ENCODE measurements around the gene GPC2.
"Not testable (repeated sequence)": the region's sequence is repeated elsewhere in the genome, so short reads cannot be mapped to it uniquely, and the experiment has no call there.

GPC2 gene

GRCh38 chr7:100152937-100153666 lies 24.1 kb downstream of the GPC2 start:
- no peak for DNase-seq (ENCODE audit: low read depth in 3 of 3)

- DNase-seq (ENCODE audit: low read depth in 3 of 3), result no peak
Measured at GRCh38 chr7:100152404-100152803, 24.8 kb downstream of the GPC2 start.

- DNase-seq (ENCODE audit: low read depth in 3 of 3), result peak; percentile 92 to 98 (median 97)
Measured at GRCh38 chr7:100148559-100149328, 28.4 kb downstream of the GPC2 start, which contains the start of gene LAMTOR4. LAMTOR4 (plus strand) TSS chr7:100148918; CDS start chr7:100148973, 55 bp downstream.

- DNase-seq (ENCODE audit: low read depth in 3 of 3), result no peak
Measured at GRCh38 chr7:100148225-100148558, 29.0 kb downstream of the GPC2 start.

GRCh38 chr7:100147278-100147677 lies 29.9 kb downstream of the GPC2 start:
- DNase-seq (ENCODE audit: low read depth in 3 of 3), result no peak

GRCh38 chr7:100146350-100146749 lies 30.8 kb downstream of the GPC2 start:
- not testable (repeated sequence) for DNase-seq (ENCODE audit: low read depth in 3 of 3)

GRCh38 chr7:100142461-100142860 lies 34.7 kb downstream of the GPC2 start:
- no peak for DNase-seq (ENCODE audit: low read depth in 3 of 3)

GRCh38 chr7:100141555-100141949 lies 35.6 kb downstream of the GPC2 start:
- no peak for DNase-seq (ENCODE audit: low read depth in 3 of 3)

GRCh38 chr7:100137851-100138760 lies 39.1 kb downstream of the GPC2 start:
- DNase-seq (ENCODE audit: low read depth in 3 of 3), result no peak

- peak in 2 of 3 experiments; percentile 52 to 62 for DNase-seq (ENCODE audit: low read depth in 3 of 3)
Measured at GRCh38 chr7:100132697-100133151, 44.5 kb downstream of the GPC2 start.

- DNase-seq (ENCODE audit: low read depth in 3 of 3), result no peak
Measured at GRCh38 chr7:100132126-100132525, 45.1 kb downstream of the GPC2 start.

GRCh38 chr7:100130608-100131453 lies 46.4 kb downstream of the GPC2 start:
- peak; percentile 64 to 81 (median 73) for DNase-seq (ENCODE audit: low read depth in 3 of 3)

GRCh38 chr7:100130220-100130607 lies 47.0 kb downstream of the GPC2 start:
- DNase-seq (ENCODE audit: low read depth in 3 of 3), result not testable (repeated sequence)

GRCh38 chr7:100128637-100128963 lies 48.6 kb downstream of the GPC2 start:
- no peak for DNase-seq (ENCODE audit: low read depth in 3 of 3)

- no peak for DNase-seq (ENCODE audit: low read depth in 3 of 3)
Measured at GRCh38 chr7:100127866-100128636, 49.1 kb downstream of the GPC2 start.

- peak; percentile 84 to 90 (median 85) for DNase-seq (ENCODE audit: low read depth in 3 of 3)
Measured at GRCh38 chr7:100126931-100127865, 50.0 kb downstream of the GPC2 start, which contains the start of gene MBLAC1. MBLAC1 (plus strand) TSS chr7:100126967; CDS start chr7:100127396, 429 bp downstream.

- DNase-seq (ENCODE audit: low read depth in 3 of 3), result no peak
Measured at GRCh38 chr7:100126239-100126930, 50.8 kb downstream of the GPC2 start.
